ENCODE measurements around the gene GEMIN7.

The GEMIN7 gene

DNA sequence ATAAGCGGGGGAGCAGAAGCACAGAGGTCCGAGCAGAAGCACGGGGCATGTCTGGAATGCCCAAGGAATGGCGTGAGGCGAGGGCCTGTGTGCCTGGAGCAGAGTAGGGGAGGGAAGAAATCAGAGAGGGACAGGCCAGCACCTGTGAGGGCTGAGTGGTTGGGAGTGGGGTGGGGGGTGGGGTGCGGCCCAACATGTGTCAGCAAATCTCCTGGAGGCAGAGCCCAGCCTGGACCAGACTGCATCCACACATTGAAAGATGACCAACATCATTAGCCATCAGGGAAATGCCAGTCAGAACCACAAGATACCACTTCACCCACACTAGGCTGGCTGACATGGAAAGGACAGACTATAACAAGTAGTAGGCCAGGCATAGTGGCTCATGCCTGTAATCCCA is 29.0 kb upstream of the GEMIN7 start:
- peak overlapping the region; percentile 15 for H3K4ac ChIP-seq (ENCODE audit: low read depth, low read length)
- no peak overlapping the region for H2BK120ac ChIP-seq (ENCODE audit: insufficient read depth, low read length, poor library complexity)
- peaks cover 3% of the 10 kb centered on the region for H3K79me2 ChIP-seq (ENCODE audit: control insufficient read depth, insufficient read depth, low read length, poor library complexity)
- DNase-seq: peak in 1 of 2 donors; percentile 33
- H2BK5ac ChIP-seq (ENCODE audit: low read depth, low read length, poor library complexity): no peak overlapping the region
- no peaks in the 10 kb centered on the region for H3K79me1 ChIP-seq (ENCODE audit: low read length)
- no peak overlapping the region for H3K9ac ChIP-seq (ENCODE audit: low read length)
- WGBS (ENCODE audit: extremely low coverage, insufficient coverage, insufficient read length): no CpG with 5 or more reads among the region's 6 CpGs
- no peak overlapping the region for H4K12ac ChIP-seq (ENCODE audit: low read depth, low read length)
- H3K27me3 ChIP-seq (ENCODE audit: insufficient read depth, low read length): no peaks in the 10 kb centered on the region
- H4K8ac ChIP-seq (ENCODE audit: low read depth, low read length): no peak overlapping the region
- no peaks in the 10 kb centered on the region for H3K9me3 ChIP-seq (ENCODE audit: insufficient read depth, low read depth, low read length)
- H3K14ac ChIP-seq (ENCODE audit: low read length): no peak overlapping the region
- no peak overlapping the region for H3K23ac ChIP-seq (ENCODE audit: low read length)
- no peak overlapping the region for H2AK5ac ChIP-seq (ENCODE audit: low read length)
- peaks cover 36 to 46% of the 10 kb centered on the region in 2 experiments for H3K36me3 ChIP-seq (ENCODE audit: control insufficient read depth in 1 of 2, insufficient read depth in 2 of 2, low read length in 2 of 2)
- H4K91ac ChIP-seq (ENCODE audit: low read depth, low read length): no peak overlapping the region
- H3K4me3 ChIP-seq (ENCODE audit: low read depth, low read length): no peak overlapping the region
- H3K18ac ChIP-seq (ENCODE audit: low read length): no peak overlapping the region
- no peak overlapping the region for H2BK12ac ChIP-seq (ENCODE audit: low read length)
- H2AFZ ChIP-seq (ENCODE audit: insufficient read depth, low read length, poor library complexity): no peak overlapping the region
- peaks cover 0 to 5% of the 10 kb centered on the region in 2 experiments for H3K4me1 ChIP-seq (ENCODE audit: control insufficient read depth in 1 of 2, insufficient read depth in 2 of 2, low read length in 2 of 2)
- H3K4me2 ChIP-seq (ENCODE audit: low read length): no peak overlapping the region
- H3K27ac ChIP-seq (ENCODE audit: low read depth, low read length): no peak overlapping the region

DNA sequence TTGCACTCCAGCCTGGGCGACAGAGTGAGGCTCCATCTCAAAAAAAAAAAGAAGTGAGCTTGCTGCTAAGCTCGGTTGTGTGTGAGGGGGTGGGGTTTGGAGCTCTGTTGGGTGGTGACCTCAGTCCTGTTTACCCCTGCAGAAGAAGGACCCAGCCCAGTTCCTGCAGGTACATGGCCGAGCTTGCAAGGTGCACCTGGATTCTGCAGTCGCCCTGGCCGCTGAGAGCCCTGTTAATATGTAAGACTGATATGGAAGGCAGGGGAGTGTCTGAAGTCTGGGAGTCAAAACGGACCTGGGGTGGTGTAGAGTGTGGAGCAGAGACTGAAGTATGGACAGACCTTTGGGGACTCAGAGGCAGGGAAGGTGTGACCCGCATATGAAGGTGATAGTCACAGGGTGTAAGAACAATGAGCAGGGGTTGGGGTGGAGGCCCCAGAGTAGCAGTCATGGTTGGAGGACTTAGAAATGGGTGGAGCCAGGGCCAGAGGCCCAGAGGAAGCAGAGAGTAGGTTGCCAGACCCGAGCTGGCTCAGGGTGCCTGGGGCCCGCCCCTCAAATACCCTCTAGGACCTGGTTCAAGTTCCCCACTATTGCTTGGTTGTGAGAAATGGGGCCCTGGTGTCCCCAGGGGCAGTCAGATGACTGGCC is 27.0 kb upstream of the GEMIN7 start:
- H4K8ac ChIP-seq (ENCODE audit: low read depth, low read length): no peak overlapping the region
- H3K27me3 ChIP-seq (ENCODE audit: insufficient read depth, low read length): no peaks in the 10 kb centered on the region
- peaks cover 3% of the 10 kb centered on the region for H3K79me2 ChIP-seq (ENCODE audit: control insufficient read depth, insufficient read depth, low read length, poor library complexity)
- no peak overlapping the region for H3K4me2 ChIP-seq (ENCODE audit: low read length)
- H2BK120ac ChIP-seq (ENCODE audit: insufficient read depth, low read length, poor library complexity): no peak overlapping the region
- no peak overlapping the region for H3K23ac ChIP-seq (ENCODE audit: low read length)
- no peak overlapping the region for H3K9ac ChIP-seq (ENCODE audit: low read length)
- H2BK12ac ChIP-seq (ENCODE audit: low read length): no peak overlapping the region
- H3K4me3 ChIP-seq (ENCODE audit: low read depth, low read length): no peak overlapping the region
- H3K36me3 ChIP-seq (ENCODE audit: control insufficient read depth in 1 of 2, insufficient read depth in 2 of 2, low read length in 2 of 2): peaks cover 42 to 50% of the 10 kb centered on the region in 2 experiments
- H3K27ac ChIP-seq (ENCODE audit: low read depth, low read length): no peak overlapping the region
- no peak overlapping the region for H3K18ac ChIP-seq (ENCODE audit: low read length)
- H3K4ac ChIP-seq (ENCODE audit: low read depth, low read length): no peak overlapping the region
- no peak overlapping the region for H3K14ac ChIP-seq (ENCODE audit: low read length)
- no peak overlapping the region for H2AK5ac ChIP-seq (ENCODE audit: low read length)
- H4K12ac ChIP-seq (ENCODE audit: low read depth, low read length): no peak overlapping the region
- no peak overlapping the region for H2BK5ac ChIP-seq (ENCODE audit: low read depth, low read length, poor library complexity)
- WGBS (ENCODE audit: extremely low coverage, insufficient coverage, insufficient read length): no CpG with 5 or more reads among the region's 9 CpGs
- H4K91ac ChIP-seq (ENCODE audit: low read depth, low read length): no peak overlapping the region
- H3K9me3 ChIP-seq (ENCODE audit: insufficient read depth, low read depth, low read length): no peaks in the 10 kb centered on the region
- H3K79me1 ChIP-seq (ENCODE audit: low read length): no peaks in the 10 kb centered on the region
- H3K4me1 ChIP-seq (ENCODE audit: control insufficient read depth in 1 of 2, insufficient read depth in 2 of 2, low read length in 2 of 2): peaks cover 0 to 5% of the 10 kb centered on the region in 2 experiments
- DNase-seq: no peak
- H2AFZ ChIP-seq (ENCODE audit: insufficient read depth, low read length, poor library complexity): no peak overlapping the region

- H3K23ac ChIP-seq (ENCODE audit: low read length): no peak overlapping the region
- no peaks in the 10 kb centered on the region for H3K79me1 ChIP-seq (ENCODE audit: low read length)
- H2BK5ac ChIP-seq (ENCODE audit: low read depth, low read length, poor library complexity): no peak overlapping the region
- H3K4me3 ChIP-seq (ENCODE audit: low read depth, low read length): no peak overlapping the region
- no peak overlapping the region for H3K18ac ChIP-seq (ENCODE audit: low read length)
- no peaks in the 10 kb centered on the region for H3K27me3 ChIP-seq (ENCODE audit: insufficient read depth, low read length)
- no peaks in the 10 kb centered on the region for H3K4me1 ChIP-seq (ENCODE audit: control insufficient read depth in 1 of 2, insufficient read depth in 2 of 2, low read length in 2 of 2)
- no peak overlapping the region for H4K8ac ChIP-seq (ENCODE audit: low read depth, low read length)
- H3K79me2 ChIP-seq (ENCODE audit: control insufficient read depth, insufficient read depth, low read length, poor library complexity): no peaks in the 10 kb centered on the region
- H2AK5ac ChIP-seq (ENCODE audit: low read length): no peak overlapping the region
- no peak overlapping the region for H2AFZ ChIP-seq (ENCODE audit: insufficient read depth, low read length, poor library complexity)
- no peak overlapping the region for H4K12ac ChIP-seq (ENCODE audit: low read depth, low read length)
- no peaks in the 10 kb centered on the region for H3K9me3 ChIP-seq (ENCODE audit: insufficient read depth, low read depth, low read length)
- H3K9ac ChIP-seq (ENCODE audit: low read length): no peak overlapping the region
- no CpG with 5 or more reads among the region's 8 CpGs for WGBS (ENCODE audit: extremely low coverage, insufficient coverage, insufficient read length)
- no peak overlapping the region for H3K4ac ChIP-seq (ENCODE audit: low read depth, low read length)
- H4K91ac ChIP-seq (ENCODE audit: low read depth, low read length): no peak overlapping the region
- peaks cover 84 to 90% of the 10 kb centered on the region in 2 experiments for H3K36me3 ChIP-seq (ENCODE audit: control insufficient read depth in 1 of 2, insufficient read depth in 2 of 2, low read length in 2 of 2)
- H3K14ac ChIP-seq (ENCODE audit: low read length): no peak overlapping the region
- H2BK12ac ChIP-seq (ENCODE audit: low read length): no peak overlapping the region
- no peak overlapping the region for H3K4me2 ChIP-seq (ENCODE audit: low read length)
- H2BK120ac ChIP-seq (ENCODE audit: insufficient read depth, low read length, poor library complexity): no peak overlapping the region
- no peak for DNase-seq
- no peak overlapping the region for H3K27ac ChIP-seq (ENCODE audit: low read depth, low read length)
These were observed 22.2 kb upstream of the GEMIN7 start for GRCh38 chr19:45056831-45057230.

DNA sequence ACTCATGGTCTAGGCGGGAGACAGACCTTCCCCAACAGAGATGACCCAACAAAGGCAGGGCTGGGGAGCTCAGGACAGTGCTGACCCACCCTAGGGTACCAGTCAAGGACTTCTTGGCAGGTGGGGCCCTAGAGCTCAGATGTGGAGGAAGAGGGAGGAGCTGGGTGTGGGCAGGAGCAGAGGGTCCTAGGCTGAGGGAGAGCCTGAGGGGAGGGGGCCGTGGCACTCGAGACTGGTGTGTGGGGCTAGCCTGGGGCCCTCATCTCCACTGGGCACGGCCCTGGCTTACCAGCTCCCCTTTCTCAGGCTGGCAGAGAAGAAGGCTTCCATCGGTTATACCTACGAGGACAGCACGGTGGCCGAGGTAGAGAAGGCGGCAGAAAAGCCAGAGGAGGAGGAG is 21.6 kb upstream of the GEMIN7 start:
- Histone ChIP-seq H3K9ac (ENCODE audit: low read length) (no peak overlapping the region), H3K4me3 (ENCODE audit: low read depth, low read length) (no peak overlapping the region), H4K12ac (ENCODE audit: low read depth, low read length) (no peak overlapping the region), H3K14ac (ENCODE audit: low read length) (no peak overlapping the region), H2AK5ac (ENCODE audit: low read length) (no peak overlapping the region), H3K9me3 (ENCODE audit: insufficient read depth, low read depth, low read length) (no peaks in the 10 kb centered on the region), H2BK5ac (ENCODE audit: low read depth, low read length, poor library complexity) (no peak overlapping the region), H2AFZ (ENCODE audit: insufficient read depth, low read length, poor library complexity) (no peak overlapping the region), H3K4ac (ENCODE audit: low read depth, low read length) (no peak overlapping the region), H3K27me3 (ENCODE audit: insufficient read depth, low read length) (no peaks in the 10 kb centered on the region), H3K4me1 (ENCODE audit: control insufficient read depth in 1 of 2, insufficient read depth in 2 of 2, low read length in 2 of 2) (no peaks in the 10 kb centered on the region), H3K23ac (ENCODE audit: low read length) (no peak overlapping the region), H3K79me1 (ENCODE audit: low read length) (no peaks in the 10 kb centered on the region), H3K36me3 (ENCODE audit: control insufficient read depth in 1 of 2, insufficient read depth in 2 of 2, low read length in 2 of 2) (peaks cover 82 to 87% of the 10 kb centered on the region in 2 experiments), H3K4me2 (ENCODE audit: low read length) (no peak overlapping the region), H3K18ac (ENCODE audit: low read length) (no peak overlapping the region), H4K91ac (ENCODE audit: low read depth, low read length) (no peak overlapping the region), H3K79me2 (ENCODE audit: control insufficient read depth, insufficient read depth, low read length, poor library complexity) (no peaks in the 10 kb centered on the region), H2BK12ac (ENCODE audit: low read length) (no peak overlapping the region), H4K8ac (ENCODE audit: low read depth, low read length) (no peak overlapping the region), H2BK120ac (ENCODE audit: insufficient read depth, low read length, poor library complexity) (no peak overlapping the region), H3K27ac (ENCODE audit: low read depth, low read length) (no peak overlapping the region)
- WGBS (ENCODE audit: extremely low coverage, insufficient coverage, insufficient read length): no CpG with 5 or more reads among the region's 9 CpGs
- no peak for DNase-seq
